Suprapubic skin (tissue), 4 donors: Measurements from ENCODE around the gene DMPK. TPM values are rescaled to one million over a fixed set of nuclear protein-coding genes. Genes with fewer than 3 reads are reported as not detected.

Source experiments
- DNase-seq, 2 donors: peaks; one replicate each; pipeline ENCODE4 v3.0.0-alpha.2; 2019; ENCODE audit warnings: low spot score in 2 of 2
- H3K27ac ChIP-seq: fragments of 200-600 bp; sonication (generic); one replicate; pipeline ENCODE4 v1.5.1; 2019
- H3K27me3 ChIP-seq: fragments of 200-600 bp; sonication (generic); one replicate; pipeline ENCODE4 v1.5.1; 2019
- H3K36me3 ChIP-seq: fragments of 200-600 bp; sonication (generic); one replicate; pipeline ENCODE4 v1.5.1; 2019
- H3K4me1 ChIP-seq: fragments of 200-600 bp; sonication (generic); one replicate; pipeline ENCODE4 v1.5.1; 2019
- H3K4me3 ChIP-seq: fragments of 200-600 bp; sonication (generic); one replicate; pipeline ENCODE4 v1.5.1; 2019; ENCODE audit warnings: mild to moderate bottlenecking
- H3K9me3 ChIP-seq: fragments of 200-600 bp; sonication (generic); one replicate; pipeline ENCODE4 v1.5.1; 2019
- EP300 ChIP-seq: sonication (generic); formaldehyde crosslinking; IDR thresholded peaks from one replicate; pipeline ENCODE4 v1.6.1; 2017; ENCODE audit warnings: antibody characterized with exemption
- POLR2A ChIP-seq, 2 donors: fragments of 450-650 bp; IDR thresholded peaks; one replicate each; pipeline ENCODE4 v1.6.1; 2017; ENCODE audit warnings: antibody characterized with exemption in 2 of 2, mild to moderate bottlenecking in 2 of 2, moderate library complexity in 2 of 2
- POLR2AphosphoS5 ChIP-seq, 3 donors: sonication (generic); formaldehyde crosslinking; IDR thresholded peaks; one replicate each; pipeline ENCODE4 v1.6.1; 2017; ENCODE audit warnings: antibody characterized with exemption in 3 of 3
- WGBS: methylation state at CpG from one replicate; pipeline ENCODE4 v1.1.5; 2018; 5-methylcytosine and 5-hydroxymethylcytosine counted together
- total RNA-seq, 4 donors: library from RNA; depleted of rRNA; stranded (reverse); fragments of >200 nt; gene quantifications; one replicate each; pipeline ENCODE4 v1.1.0, GENCODE V29; 2016
- TF ChIP-seq, protein P1 (sequence below), 2 donors: fragments of 200-600 bp in 1 of 2; fragments of 450-650 bp in 1 of 2; sonication (generic) in 1 of 2; IDR thresholded peaks; one replicate each; pipeline ENCODE4 v1.5.1; 2016 to 2019; ENCODE audit warnings: antibody characterized with exemption in 2 of 2, mild to moderate bottlenecking in 1 of 2, moderate library complexity in 1 of 2

Gene DMPK
- total RNA-seq, 4 donors from 2014 or later, result 15.0 to 27.3 (median 20.3) TPM

DNA sequence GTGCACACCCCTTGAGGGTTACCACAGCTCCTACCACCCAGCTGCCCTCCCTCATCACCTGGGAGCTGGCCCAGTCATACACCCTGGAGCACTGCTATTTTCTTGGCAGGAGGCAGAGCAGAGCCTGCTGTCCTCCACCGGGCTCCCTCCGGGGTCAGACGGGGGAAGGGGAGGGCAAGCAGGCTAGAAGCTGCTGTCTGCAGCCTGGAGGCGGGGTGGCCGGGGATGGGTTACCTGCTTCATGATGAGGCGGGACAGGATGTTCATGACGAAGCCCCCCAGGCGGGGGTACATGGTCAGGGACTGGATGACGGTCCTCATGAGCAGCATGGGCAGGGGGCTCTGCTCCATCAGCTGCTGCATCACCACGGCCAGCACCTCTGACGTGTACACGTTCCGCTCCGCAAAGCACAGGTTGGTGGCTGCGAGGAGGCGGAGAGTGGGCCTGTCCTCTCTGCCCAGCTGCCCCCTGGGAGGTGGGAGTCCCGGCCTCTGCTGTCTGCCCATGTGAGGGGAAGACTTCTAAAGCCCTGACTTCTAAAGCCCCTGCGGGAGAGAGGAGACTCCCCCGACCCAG lies 35.5 kb upstream of the DMPK start:
- no peak for DNase-seq

DNA sequence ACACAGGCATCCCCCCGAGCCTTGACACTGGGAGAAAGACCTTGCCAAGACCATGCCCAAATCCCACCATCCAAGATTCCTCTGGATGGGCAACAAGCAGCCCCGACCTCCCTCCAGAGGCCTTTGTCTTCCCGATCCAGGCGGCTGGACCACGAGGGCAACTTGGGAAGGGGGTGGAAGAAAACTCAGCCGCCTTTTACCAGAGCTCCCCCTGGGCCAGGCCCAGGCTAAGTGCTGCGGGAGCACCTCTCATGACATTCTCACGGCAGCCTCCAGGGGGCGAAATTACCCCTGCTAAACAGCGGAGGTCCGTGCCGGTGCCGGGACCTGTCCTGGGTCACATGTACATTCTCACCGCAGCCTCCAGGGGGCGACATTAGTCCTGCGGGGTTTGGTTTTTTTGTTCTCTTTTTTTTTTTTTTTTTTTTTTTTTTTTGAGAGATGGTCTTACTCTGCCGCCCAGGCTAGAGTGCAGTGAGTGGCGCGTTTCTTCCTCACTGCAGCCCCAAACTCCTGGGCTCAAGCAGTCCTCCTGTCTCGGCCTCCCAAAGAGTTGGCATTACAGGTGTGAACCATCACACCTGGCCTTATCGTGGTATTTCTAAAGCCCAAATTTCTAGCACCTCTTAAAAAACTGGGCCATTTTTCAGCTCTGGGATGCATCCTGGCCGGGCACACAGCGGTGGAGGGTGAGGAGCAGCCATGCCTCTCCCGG lies 34.9 kb upstream of the DMPK start:
- WGBS, result 20% methylated on average over 23 of the region's 24 CpGs
- H3K9me3 ChIP-seq, result no peaks in the 10 kb centered on the region
- H3K4me3 ChIP-seq, result no peak overlapping the region
- peaks cover 3% of the 10 kb centered on the region for H3K4me1 ChIP-seq
- peak; percentile 95 to 97 for DNase-seq
- TF ChIP-seq POLR2A (IDR thresholded peaks at IDR 0.05), result no peak
- TF ChIP-seq, protein P1, sequence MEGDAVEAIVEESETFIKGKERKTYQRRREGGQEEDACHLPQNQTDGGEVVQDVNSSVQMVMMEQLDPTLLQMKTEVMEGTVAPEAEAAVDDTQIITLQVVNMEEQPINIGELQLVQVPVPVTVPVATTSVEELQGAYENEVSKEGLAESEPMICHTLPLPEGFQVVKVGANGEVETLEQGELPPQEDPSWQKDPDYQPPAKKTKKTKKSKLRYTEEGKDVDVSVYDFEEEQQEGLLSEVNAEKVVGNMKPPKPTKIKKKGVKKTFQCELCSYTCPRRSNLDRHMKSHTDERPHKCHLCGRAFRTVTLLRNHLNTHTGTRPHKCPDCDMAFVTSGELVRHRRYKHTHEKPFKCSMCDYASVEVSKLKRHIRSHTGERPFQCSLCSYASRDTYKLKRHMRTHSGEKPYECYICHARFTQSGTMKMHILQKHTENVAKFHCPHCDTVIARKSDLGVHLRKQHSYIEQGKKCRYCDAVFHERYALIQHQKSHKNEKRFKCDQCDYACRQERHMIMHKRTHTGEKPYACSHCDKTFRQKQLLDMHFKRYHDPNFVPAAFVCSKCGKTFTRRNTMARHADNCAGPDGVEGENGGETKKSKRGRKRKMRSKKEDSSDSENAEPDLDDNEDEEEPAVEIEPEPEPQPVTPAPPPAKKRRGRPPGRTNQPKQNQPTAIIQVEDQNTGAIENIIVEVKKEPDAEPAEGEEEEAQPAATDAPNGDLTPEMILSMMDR (IDR thresholded peaks at IDR 0.05), result peak; percentile 94 to 95
- H3K36me3 ChIP-seq, result peaks cover 41% of the 10 kb centered on the region
- H3K27me3 ChIP-seq, result no peaks in the 10 kb centered on the region
- no peak overlapping the region for H3K27ac ChIP-seq

More for the DNA sequence above, 35.5 kb upstream of the DMPK start:
- no peak overlapping the region for H3K27ac ChIP-seq
- H3K4me1 ChIP-seq, result peaks cover 3% of the 10 kb centered on the region
- 30% methylated on average over 3 of the region's 19 CpGs for WGBS
- no peaks in the 10 kb centered on the region for H3K27me3 ChIP-seq
- no peak overlapping the region for H3K4me3 ChIP-seq
- no peak for TF ChIP-seq POLR2AphosphoS5 (IDR thresholded peaks at IDR 0.05)
- TF ChIP-seq, protein P1 (IDR thresholded peaks at IDR 0.05), result no peak
- no peaks in the 10 kb centered on the region for H3K9me3 ChIP-seq
- peaks cover 47% of the 10 kb centered on the region for H3K36me3 ChIP-seq

DNA sequence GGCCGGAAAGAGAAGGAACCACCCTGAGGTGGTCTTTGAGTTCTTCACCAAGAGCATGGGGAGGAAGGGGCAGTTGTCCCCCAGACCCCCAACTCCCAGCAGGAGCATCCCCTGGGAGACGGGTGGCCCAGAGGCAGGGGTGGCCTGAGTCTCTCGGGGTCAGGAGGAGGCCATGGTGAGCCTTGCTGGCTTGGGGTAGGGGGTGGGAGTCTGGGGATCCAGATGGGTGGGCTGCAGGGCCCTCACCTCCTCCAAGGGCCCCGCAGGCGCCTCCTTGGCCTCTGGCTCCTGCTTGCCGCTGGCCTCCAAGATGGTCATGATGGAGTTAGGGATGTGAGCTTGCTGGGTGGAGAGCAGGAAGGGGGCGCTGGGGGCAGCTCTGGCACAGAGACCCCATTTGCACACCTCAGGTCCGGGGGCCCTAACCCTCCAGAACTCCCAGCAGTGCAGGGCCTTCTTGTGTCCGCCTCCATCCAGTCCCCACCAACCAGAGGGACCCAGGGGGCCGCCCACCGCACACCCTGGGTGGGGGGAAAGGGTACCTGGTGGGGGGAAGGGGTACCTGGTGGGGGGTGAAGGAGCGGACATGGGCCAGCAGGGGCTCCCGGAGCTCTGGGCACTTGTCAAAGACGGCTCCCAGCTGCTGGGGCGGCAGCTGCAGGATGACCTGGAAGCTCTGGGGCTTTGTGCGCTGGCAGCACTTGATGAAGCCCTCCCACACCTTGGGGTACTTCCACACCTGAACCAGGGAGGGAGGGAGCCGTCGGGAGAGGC lies 34.1 kb upstream of the DMPK start:
- Histone ChIP-seq H3K4me1 (peaks cover 3% of the 10 kb centered on the region), H3K27ac (no peak overlapping the region), H3K27me3 (no peaks in the 10 kb centered on the region), H3K4me3 (no peak overlapping the region), H3K36me3 (peaks cover 36% of the 10 kb centered on the region), H3K9me3 (no peaks in the 10 kb centered on the region)
- TF ChIP-seq, protein P1 (IDR thresholded peaks at IDR 0.05), result no peak
- TF ChIP-seq POLR2AphosphoS5 (IDR thresholded peaks at IDR 0.05) (no peak), POLR2A (IDR thresholded peaks at IDR 0.05) (no peak), EP300 (no peak)
- DNase-seq, result no peak
- 54% methylated on average over 9 of the region's 18 CpGs for whole genome bisulfite sequencing

DNA sequence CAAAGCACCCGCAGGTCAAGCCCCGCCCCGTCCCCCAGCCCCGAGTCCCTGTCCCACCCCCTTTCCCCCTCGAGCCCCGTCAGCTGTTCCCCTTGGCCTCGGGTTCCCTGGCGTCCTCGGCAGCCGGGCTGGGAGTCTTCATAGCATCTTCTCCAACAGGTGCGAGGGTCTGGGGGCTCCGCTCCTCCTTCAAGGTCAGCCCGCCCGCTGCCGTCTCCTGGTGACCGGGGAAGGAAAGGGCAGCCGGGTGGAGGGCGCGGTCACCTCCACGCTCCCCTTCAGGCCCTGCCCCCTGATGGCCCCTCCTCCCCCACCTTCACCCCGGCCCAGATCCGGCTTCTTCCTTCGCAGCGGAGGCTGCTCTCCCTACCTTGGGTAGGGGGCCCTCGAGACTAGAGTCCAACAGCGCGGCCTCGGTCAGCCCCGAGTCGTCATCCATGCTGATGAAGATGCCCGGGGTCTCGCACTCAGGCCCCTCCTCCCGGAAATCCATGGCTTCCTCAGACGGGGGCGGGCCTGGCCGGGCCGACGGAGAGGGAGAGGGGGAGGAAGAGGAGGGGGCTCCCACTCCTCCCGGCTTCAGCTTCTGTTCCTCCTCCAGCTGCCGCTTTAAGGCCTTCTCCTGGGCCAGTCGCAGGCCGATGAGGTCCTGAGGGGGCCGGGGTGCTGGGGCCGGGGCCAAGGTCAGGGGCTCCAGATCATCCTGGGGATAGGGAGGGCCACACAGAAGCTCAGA lies 33.4 kb upstream of the DMPK start:
- Histone ChIP-seq H3K36me3 (peaks cover 28% of the 10 kb centered on the region), H3K27me3 (no peaks in the 10 kb centered on the region), H3K4me1 (peaks cover 3% of the 10 kb centered on the region), H3K9me3 (no peaks in the 10 kb centered on the region), H3K27ac (no peak overlapping the region), H3K4me3 (peak overlapping the region; percentile 40)
- no peak for TF ChIP-seq POLR2A (IDR thresholded peaks at IDR 0.05)
- no peak for TF ChIP-seq POLR2AphosphoS5 (IDR thresholded peaks at IDR 0.05)
- TF ChIP-seq EP300, result no peak
- TF ChIP-seq, protein P1 (IDR thresholded peaks at IDR 0.05), result no peak
- no peak for DNase-seq
- 33% methylated on average over 38 of the region's 44 CpGs for WGBS
